Smooth muscle cell of the umbilical artery (primary cell): ENCODE results near the gene CENPH. TPM values are rescaled to one million over a fixed set of nuclear protein-coding genes. Genes with fewer than 3 reads are reported as not detected.

Experiments used
- total RNA-seq: library from RNA; depleted of rRNA; stranded (reverse); fragments of >200 nt; gene quantifications from 2 replicates; pipeline ENCODE4 v1.2.3, GENCODE V29; 2014

Gene CENPH, protein sequence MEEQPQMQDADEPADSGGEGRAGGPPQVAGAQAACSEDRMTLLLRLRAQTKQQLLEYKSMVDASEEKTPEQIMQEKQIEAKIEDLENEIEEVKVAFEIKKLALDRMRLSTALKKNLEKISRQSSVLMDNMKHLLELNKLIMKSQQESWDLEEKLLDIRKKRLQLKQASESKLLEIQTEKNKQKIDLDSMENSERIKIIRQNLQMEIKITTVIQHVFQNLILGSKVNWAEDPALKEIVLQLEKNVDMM
- total RNA-seq, result 3.6 and 10.7 TPM in 2 replicates

DNA sequence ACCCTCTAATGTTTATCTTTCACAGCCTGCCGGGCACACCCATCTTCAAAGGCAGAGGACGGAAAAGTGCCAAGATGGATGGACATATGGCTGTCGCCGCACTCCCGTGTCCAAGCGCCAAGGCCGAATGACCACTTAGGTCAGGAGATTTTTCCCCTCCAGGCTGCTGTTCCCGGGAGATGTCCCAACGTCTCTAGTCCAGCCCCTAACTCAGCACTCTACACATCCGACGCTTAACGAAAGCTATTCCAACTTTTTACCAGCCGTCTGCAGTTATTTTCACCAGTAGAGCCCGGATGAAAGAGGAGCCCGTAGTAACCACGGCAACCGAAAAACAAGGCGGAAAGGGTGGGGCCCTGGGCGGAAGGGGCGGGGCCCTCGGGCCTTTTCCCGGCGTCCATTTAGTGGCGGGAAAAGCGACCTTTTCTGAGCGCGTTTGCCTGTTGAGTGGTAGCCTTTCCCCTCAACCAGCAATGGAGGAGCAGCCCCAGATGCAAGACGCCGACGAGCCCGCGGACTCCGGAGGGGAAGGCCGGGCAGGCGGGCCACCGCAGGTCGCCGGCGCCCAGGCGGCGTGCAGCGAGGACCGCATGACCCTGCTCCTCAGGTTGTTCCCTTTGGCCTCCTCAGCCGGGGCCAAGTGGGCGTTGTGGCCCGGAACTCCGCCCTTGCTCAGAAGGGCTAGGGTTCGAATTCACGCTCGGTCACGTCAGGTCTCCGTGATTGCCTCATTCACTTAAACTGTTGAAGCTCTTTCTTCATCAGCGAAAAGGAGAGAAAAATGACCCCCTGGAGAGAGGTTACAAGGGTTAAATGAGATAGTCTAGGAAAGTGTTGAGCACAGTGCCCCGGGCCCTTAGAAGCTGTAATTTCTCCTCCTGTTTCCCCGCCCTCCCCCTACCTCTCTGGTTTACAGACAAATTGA is at the start of gene CENPH:
Gene CENPH (plus strand): TSS at position 422 of the 925 bp plus-strand sequence. CDS start 52 bp downstream, at position 474.

GRCh38 chr5:69166686-69167492 is 22.5 kb upstream of the CENPH start, which contains the start of gene CCNB1:
TSS of gene CCNB1 (plus strand) at chr5:69167150. CDS start at chr5:69167263, 113 bp downstream.

DNA sequence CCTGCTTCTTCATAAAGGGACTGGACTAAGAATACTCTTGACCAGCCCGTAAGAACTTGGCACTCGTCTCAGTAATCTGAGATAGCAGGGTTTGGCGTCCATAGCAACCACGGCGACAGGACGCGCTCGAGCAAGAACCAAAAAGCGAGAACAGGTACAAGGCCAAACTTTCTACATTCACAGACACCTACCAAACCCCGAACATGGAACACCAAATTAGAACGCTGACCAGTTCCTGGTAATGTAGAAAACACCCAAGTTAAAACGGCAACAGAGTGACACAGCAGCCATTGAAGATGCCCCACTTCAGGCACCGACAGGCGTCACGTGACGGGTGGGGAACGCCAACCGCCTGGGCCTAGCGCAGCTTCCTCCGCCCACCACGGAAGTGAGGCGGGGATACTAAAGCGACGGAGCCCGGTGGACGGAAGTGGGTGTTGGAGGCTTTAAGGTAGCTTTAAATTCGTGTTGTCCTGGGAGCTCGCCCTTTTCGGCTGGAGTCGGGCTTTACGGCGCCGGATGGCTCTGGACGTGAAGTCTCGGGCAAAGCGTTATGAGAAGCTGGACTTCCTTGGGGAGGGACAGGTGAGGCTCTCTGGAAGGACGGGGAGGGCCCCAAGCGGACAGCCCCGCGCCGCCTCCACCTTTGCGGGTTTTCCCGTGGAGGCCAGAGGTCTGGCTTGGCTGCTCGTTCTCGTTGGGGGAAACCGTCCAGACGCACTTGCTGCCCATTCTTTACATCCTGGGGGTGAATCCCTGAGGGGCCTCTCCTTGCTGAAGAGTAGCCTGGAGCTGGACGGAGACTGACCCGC is 45.3 kb downstream of the CENPH start, which contains the start of gene CDK7:
Gene CDK7 (plus strand): TSS at position 430 of the 812 bp plus-strand sequence. CDS start 90 bp downstream, at position 520.

Other genes starting within 250 kb of the CENPH start
- 70.1 and 87.3 TPM in 2 replicates for gene SLC30A5, start 95.6 kb upstream of the CENPH start, total RNA-seq
- gene CCNB1, start 22.4 kb upstream of the CENPH start, total RNA-seq, result 22.0 and 96.2 TPM in 2 replicates
- 60.0 and 66.8 TPM in 2 replicates for gene CDK7, start 45.3 kb downstream of the CENPH start, total RNA-seq
- gene CCDC125, start 143.2 kb downstream of the CENPH start, total RNA-seq, result 4.5 and 6.0 TPM in 2 replicates
- 35.3 and 59.0 TPM in 2 replicates for gene AK6, start 179.9 kb downstream of the CENPH start, total RNA-seq
- 52.9 and 66.5 TPM in 2 replicates for gene TAF9, start 179.9 kb downstream of the CENPH start, total RNA-seq
- gene RAD17, start 180.2 kb downstream of the CENPH start, total RNA-seq, result 17.8 and 19.7 TPM in 2 replicates
- 0.30 and 1.3 TPM in 2 replicates for gene MARVELD2, start 225.5 kb downstream of the CENPH start, total RNA-seq